Neural progenitor cell (in vitro differentiated cells): ENCODE measurements around the gene EPSTI1. TPM values are rescaled to one million over a fixed set of nuclear protein-coding genes. Genes with fewer than 3 reads are reported as not detected.

Experiments used
- DNase-seq: peaks from one replicate; pipeline ENCODE4 v3.0.0-alpha.2; 2016; ENCODE audit warnings: low spot score
- H2AFZ ChIP-seq: fragments of 200-600 bp; sonication (generic); replicated peaks from 2 replicates; pipeline ENCODE4 v1.6.1; 2016; ENCODE audit warnings: antibody characterized with exemption
- H3F3A ChIP-seq: fragments of 200-600 bp; sonication (generic); 2 replicates; pipeline ENCODE4 v1.6.1; 2016; ENCODE audit warnings: antibody characterized with exemption, low read depth
- H3K27ac ChIP-seq: fragments of 200-600 bp; sonication (generic); 2 replicates; pipeline ENCODE4 v1.5.1; 2016; ENCODE audit warnings: mild to moderate bottlenecking
- H3K27me3 ChIP-seq: fragments of 200-600 bp; sonication (generic); 2 replicates; pipeline ENCODE4 v1.6.1; 2016; ENCODE audit warnings: mild to moderate bottlenecking, moderate library complexity
- H3K36me3 ChIP-seq: fragments of 200-600 bp; sonication (generic); 2 replicates; pipeline ENCODE4 v1.5.1; 2016
- H3K4me1 ChIP-seq: fragments of 200-600 bp; sonication (generic); 2 replicates; pipeline ENCODE4 v1.6.1; 2016; ENCODE audit warnings: mixed run types
- H3K4me2 ChIP-seq: fragments of 200-600 bp; sonication (generic); 2 replicates; pipeline ENCODE4 v1.6.1; 2016
- H3K4me3 ChIP-seq: fragments of 200-600 bp; sonication (generic); 2 replicates; pipeline ENCODE4 v1.5.1; 2016
- H3K79me2 ChIP-seq: fragments of 200-600 bp; sonication (generic); 2 replicates; pipeline ENCODE4 v1.6.1; 2016; ENCODE audit warnings: low read depth
- H3K9ac ChIP-seq: fragments of 200-600 bp; sonication (generic); 2 replicates; pipeline ENCODE4 v1.6.1; 2016
- H3K9me3 ChIP-seq: fragments of 200-600 bp; sonication (generic); 2 replicates; pipeline ENCODE4 v1.5.1; 2016; ENCODE audit warnings: low read depth
- H4K20me1 ChIP-seq: fragments of 200-600 bp; sonication (generic); 2 replicates; pipeline ENCODE4 v1.6.1; 2016; ENCODE audit warnings: low read depth
- H3K27ac Mint-ChIP-seq: 3 replicates; pipeline ENCODE4 v1.8.0; 2021; ENCODE audit warnings: mixed read lengths
- H3K27me3 Mint-ChIP-seq: 2 replicates; pipeline ENCODE4 v1.8.0; 2022; ENCODE audit warnings: low read depth, mild to moderate bottlenecking, inconsistent platforms, moderate library complexity, mixed read lengths; ENCODE audit not compliant: insufficient read depth
- H3K36me3 Mint-ChIP-seq: 3 replicates; pipeline ENCODE4 v1.8.0; 2021; ENCODE audit warnings: mixed read lengths
- H3K4me1 Mint-ChIP-seq: 3 replicates; pipeline ENCODE4 v1.8.0; 2021; ENCODE audit warnings: mixed read lengths
- H3K4me3 Mint-ChIP-seq: 3 replicates; pipeline ENCODE4 v1.8.0; 2021; ENCODE audit warnings: mild to moderate bottlenecking, moderate library complexity, mixed read lengths
- H3K9me3 Mint-ChIP-seq: 3 replicates; pipeline ENCODE4 v1.8.0; 2020; ENCODE audit warnings: mixed read lengths
- CTCF ChIP-seq: fragments of 200-600 bp; sonication (generic); IDR thresholded peaks from 2 replicates; pipeline ENCODE4 v1.5.1; 2017; ENCODE audit warnings: antibody characterized with exemption, mild to moderate bottlenecking
- EZH2 ChIP-seq: fragments of 200-600 bp; sonication (generic); IDR thresholded peaks from 2 replicates; pipeline ENCODE4 v1.6.1; 2017; ENCODE audit warnings: antibody characterized with exemption, mild to moderate bottlenecking, moderate library complexity
- EZH2phosphoT487 ChIP-seq: fragments of 200-600 bp; sonication (generic); IDR thresholded peaks from 2 replicates; pipeline ENCODE4 v1.6.1; 2017; ENCODE audit warnings: antibody characterized with exemption
- total RNA-seq: library from RNA; depleted of rRNA; stranded (reverse); fragments of >200 nt; gene quantifications from 2 replicates; pipeline ENCODE4 v1.2.3, GENCODE V29; 2015; ENCODE audit warnings: low replicate concordance

EPSTI1 gene
- total RNA-seq, 1 donor from 2014 or later, result 0.32 TPM

GRCh38 chr13:43020794-43021193 is 28.8 kb upstream of the EPSTI1 start:
- Mint-ChIP-seq H3K27ac (no peak overlapping the region), H3K27me3 (peaks cover 11% of the 10 kb centered on the region), H3K4me3 (no peak overlapping the region), H3K4me1 (peaks cover 7% of the 10 kb centered on the region), H3K36me3 (peaks cover 6% of the 10 kb centered on the region), H3K9me3 (peaks cover 6% of the 10 kb centered on the region)
- no peak for DNase-seq
- H3K4me3 ChIP-seq, result no peak overlapping the region
- H3K4me2 ChIP-seq, result no peak overlapping the region
- H2AFZ ChIP-seq, result peak overlapping the region; percentile 6
- no peaks in the 10 kb centered on the region for H3K79me2 ChIP-seq
- no peaks in the 10 kb centered on the region for H4K20me1 ChIP-seq
- no peak for TF ChIP-seq EZH2phosphoT487
- no peak for TF ChIP-seq CTCF
- no peak for TF ChIP-seq EZH2
- H3K9me3 ChIP-seq, result no peaks in the 10 kb centered on the region
- no peaks in the 10 kb centered on the region for H3K27me3 ChIP-seq
- H3K27ac ChIP-seq, result no peak overlapping the region
- H3K36me3 ChIP-seq, result no peaks in the 10 kb centered on the region
- H3K4me1 ChIP-seq, result peaks cover 12% of the 10 kb centered on the region
- no peak overlapping the region for H3K9ac ChIP-seq
- no peaks in the 10 kb centered on the region for H3F3A ChIP-seq

- Histone ChIP-seq H3K79me2 (no peaks in the 10 kb centered on the region), H3K4me2 (no peak overlapping the region), H3K27ac (no peak overlapping the region), H3K36me3 (no peaks in the 10 kb centered on the region), H3F3A (no peaks in the 10 kb centered on the region), H3K9ac (no peak overlapping the region), H3K4me3 (no peak overlapping the region), H4K20me1 (no peaks in the 10 kb centered on the region), H2AFZ (peak overlapping the region; percentile 91), H3K4me1 (peaks cover 12% of the 10 kb centered on the region), H3K9me3 (no peaks in the 10 kb centered on the region), H3K27me3 (no peaks in the 10 kb centered on the region)
- Mint-ChIP-seq H3K9me3 (peaks cover 6% of the 10 kb centered on the region), H3K36me3 (peaks cover 6% of the 10 kb centered on the region), H3K27me3 (peaks cover 11% of the 10 kb centered on the region), H3K27ac (no peak overlapping the region), H3K4me3 (no peak overlapping the region), H3K4me1 (peaks cover 7% of the 10 kb centered on the region)
- DNase-seq, result no peak
- TF ChIP-seq EZH2, result no peak
- TF ChIP-seq CTCF, result no peak
These were observed 27.8 kb upstream of the EPSTI1 start for GRCh38 chr13:43019811-43020210.

GRCh38 chr13:43016226-43016625 is 24.2 kb upstream of the EPSTI1 start:
- H3K27ac Mint-ChIP-seq, result no peak overlapping the region
- DNase-seq, result no peak
- H3K36me3 ChIP-seq, result no peaks in the 10 kb centered on the region
- H3K27me3 ChIP-seq, result no peaks in the 10 kb centered on the region
- no peaks in the 10 kb centered on the region for H3K9me3 ChIP-seq
- no peak overlapping the region for H3K4me3 ChIP-seq
- no peaks in the 10 kb centered on the region for H3K36me3 Mint-ChIP-seq
- peaks cover 12% of the 10 kb centered on the region for H3K4me1 ChIP-seq
- no peaks in the 10 kb centered on the region for H3F3A ChIP-seq
- H3K4me3 Mint-ChIP-seq, result no peak overlapping the region
- H3K4me1 Mint-ChIP-seq, result no peaks in the 10 kb centered on the region
- H2AFZ ChIP-seq, result no peak overlapping the region
- H4K20me1 ChIP-seq, result no peaks in the 10 kb centered on the region
- H3K4me2 ChIP-seq, result no peak overlapping the region
- H3K9ac ChIP-seq, result no peak overlapping the region
- no peaks in the 10 kb centered on the region for H3K27me3 Mint-ChIP-seq
- H3K27ac ChIP-seq, result no peak overlapping the region
- H3K79me2 ChIP-seq, result no peaks in the 10 kb centered on the region
- TF ChIP-seq EZH2phosphoT487 (no peak), EZH2 (no peak), CTCF (no peak)
- H3K9me3 Mint-ChIP-seq, result no peaks in the 10 kb centered on the region

- Mint-ChIP-seq H3K4me1 (no peaks in the 10 kb centered on the region), H3K27me3 (peaks cover 2% of the 10 kb centered on the region), H3K36me3 (no peaks in the 10 kb centered on the region), H3K9me3 (no peaks in the 10 kb centered on the region), H3K4me3 (no peak overlapping the region), H3K27ac (no peak overlapping the region)
- Histone ChIP-seq H3K27ac (no peak overlapping the region), H3K36me3 (no peaks in the 10 kb centered on the region), H3K27me3 (no peaks in the 10 kb centered on the region), H3K4me1 (no peaks in the 10 kb centered on the region), H3F3A (no peaks in the 10 kb centered on the region), H3K9ac (no peak overlapping the region), H3K4me3 (no peak overlapping the region), H4K20me1 (no peaks in the 10 kb centered on the region), H3K9me3 (no peaks in the 10 kb centered on the region), H3K4me2 (no peak overlapping the region), H2AFZ (no peak overlapping the region), H3K79me2 (no peaks in the 10 kb centered on the region)
- DNase-seq, result no peak
- TF ChIP-seq CTCF, result no peak
- no peak for TF ChIP-seq EZH2phosphoT487
- TF ChIP-seq EZH2, result no peak
These were observed 22.1 kb upstream of the EPSTI1 start for GRCh38 chr13:43014162-43014561.
